GM06990 (cell line): ENCODE results near the gene BTNL9.

ENCODE experiments used
- DNase-seq: peaks from one replicate; pipeline ENCODE4 v3.0.0-alpha.2; 2011; ENCODE audit not compliant: insufficient read length; ENCODE audit errors: extremely low read depth
- H3K27me3 ChIP-seq: replicated peaks from 2 replicates; pipeline ENCODE4 v1.6.0; 2011; ENCODE audit warnings: low read length; ENCODE audit not compliant: control insufficient read depth, insufficient read depth
- H3K36me3 ChIP-seq: 2 replicates; pipeline ENCODE4 v1.5.1; 2011; ENCODE audit warnings: low read length; ENCODE audit not compliant: control insufficient read depth, insufficient read depth
- H3K4me3 ChIP-seq: replicated peaks from 2 replicates; pipeline ENCODE4 v1.5.1; 2011; ENCODE audit warnings: low read depth, mild to moderate bottlenecking, control low read depth, low read length
- CTCF ChIP-seq: IDR thresholded peaks from 2 replicates; pipeline ENCODE4 v1.5.1; 2011; ENCODE audit warnings: low read length, control low read depth, mild to moderate bottlenecking, inconsistent platforms; ENCODE audit not compliant: insufficient read depth, poor library complexity, severe bottlenecking

BTNL9 gene

GRCh38 chr5:181056431-181056830 is 16.4 kb downstream of the BTNL9 start:
- no peak for DNase-seq
- Histone ChIP-seq H3K4me3 (no peak overlapping the region), H3K36me3 (peaks cover 4% of the 10 kb centered on the region; the same call in 1 of the 2 replicates), H3K27me3 (no peaks in the 10 kb centered on the region)
- TF ChIP-seq CTCF: no peak

GRCh38 chr5:181058321-181058720 is 18.3 kb downstream of the BTNL9 start:
- no peak for DNase-seq
- H3K36me3 ChIP-seq: peaks cover 4% of the 10 kb centered on the region; the same call in 1 of the 2 replicates
- H3K27me3 ChIP-seq: no peaks in the 10 kb centered on the region
- no peak overlapping the region for H3K4me3 ChIP-seq
- TF ChIP-seq CTCF: no peak

GRCh38 chr5:181058786-181059296 is 18.8 kb downstream of the BTNL9 start:
- no peak for DNase-seq
- peaks cover 4% of the 10 kb centered on the region; the same call in 1 of the 2 replicates for H3K36me3 ChIP-seq
- no peak overlapping the region for H3K4me3 ChIP-seq
- no peaks in the 10 kb centered on the region for H3K27me3 ChIP-seq
- no peak for TF ChIP-seq CTCF

- H3K4me3 ChIP-seq: no peak overlapping the region
- no peaks in the 10 kb centered on the region for H3K27me3 ChIP-seq
- no peak for DNase-seq
- peaks cover 4% of the 10 kb centered on the region; the same call in 1 of the 2 replicates for H3K36me3 ChIP-seq
- TF ChIP-seq CTCF: no peak
Observed at GRCh38 chr5:181059297-181060230, 19.5 kb downstream of the BTNL9 start.

- H3K4me3 ChIP-seq: no peak overlapping the region
- no peaks in the 10 kb centered on the region for H3K27me3 ChIP-seq
- peaks cover 4% of the 10 kb centered on the region; the same call in 1 of the 2 replicates for H3K36me3 ChIP-seq
- no peak for DNase-seq
- TF ChIP-seq CTCF: no peak
Observed at GRCh38 chr5:181060231-181060590, 20.1 kb downstream of the BTNL9 start.
